HepG2 (cell line): ENCODE measurements around the gene EVA1A. TPM values are rescaled to one million over a fixed set of nuclear protein-coding genes. Genes with fewer than 3 reads are reported as not detected.

ENCODE experiments used
- CCAR2 ChIP-seq: fragments of 200-400 bp; formaldehyde crosslinking; optimal IDR thresholded peaks from 2 replicates; pipeline ENCODE3; 2018; ENCODE audit warnings: low read depth, mild to moderate bottlenecking, low read length, moderate library complexity
- GPN1 ChIP-seq: sonication (generic); formaldehyde crosslinking; IDR thresholded peaks from 2 replicates; pipeline ENCODE4 v1.5.1; 2020; ENCODE audit warnings: missing genetic modification reagents, borderline replicate concordance
- KDM2A ChIP-seq: sonication (generic); formaldehyde crosslinking; IDR thresholded peaks from 2 replicates; pipeline ENCODE4 v1.4.0; 2020; ENCODE audit warnings: low read depth, missing genetic modification reagents, borderline replicate concordance
- MTA3 ChIP-seq: sonication (generic); formaldehyde crosslinking; IDR thresholded peaks from 2 replicates; pipeline ENCODE4 v1.4.0; 2020; ENCODE audit warnings: missing genetic modification reagents
- MTERF4 ChIP-seq: sonication (generic); formaldehyde crosslinking; IDR thresholded peaks from 2 replicates; pipeline ENCODE4 v1.8.0; 2023; ENCODE audit warnings: mild to moderate bottlenecking, missing genetic modification reagents
- NR1H2 ChIP-seq: sonication (generic); formaldehyde crosslinking; IDR thresholded peaks from 2 replicates; pipeline ENCODE4 v1.8.1; 2022; ENCODE audit warnings: low read depth, missing genetic modification reagents, borderline replicate concordance
- PAXIP1 ChIP-seq: sonication (generic); formaldehyde crosslinking; conservative IDR thresholded peaks from 2 replicates; pipeline ENCODE4 v1.4.0; 2020; ENCODE audit warnings: mild to moderate bottlenecking, missing genetic modification reagents, moderate library complexity
- POGZ ChIP-seq: sonication (generic); formaldehyde crosslinking; IDR thresholded peaks from 2 replicates; pipeline ENCODE4 v1.4.0; 2020; ENCODE audit warnings: mild to moderate bottlenecking, missing genetic modification reagents
- RFXANK ChIP-seq: IDR thresholded peaks from 2 replicates; pipeline ENCODE4 v1.6.1; 2016
- TBL1XR1 ChIP-seq: fragments of 150-350 bp; IDR thresholded peaks from 2 replicates; pipeline ENCODE4 v1.6.1; 2014; ENCODE audit warnings: borderline replicate concordance, low read length; ENCODE audit not compliant: partially characterized antibody
- TFAP4 ChIP-seq: sonication (generic); IDR thresholded peaks from 2 replicates; pipeline ENCODE4 v1.6.1; 2016; ENCODE audit warnings: low read depth, borderline replicate concordance
- THYN1 ChIP-seq: sonication (generic); formaldehyde crosslinking; IDR thresholded peaks from 2 replicates; pipeline ENCODE4 v1.8.1; 2023; ENCODE audit warnings: low read depth, mild to moderate bottlenecking, moderate library complexity, missing genetic modification reagents, borderline replicate concordance
- ZBTB1 ChIP-seq: sonication (generic); formaldehyde crosslinking; IDR thresholded peaks from 2 replicates; pipeline ENCODE4 v1.4.0; 2020; ENCODE audit warnings: missing genetic modification reagents, borderline replicate concordance
- ZNF12 ChIP-seq: sonication (generic); formaldehyde crosslinking; IDR thresholded peaks from 2 replicates; pipeline ENCODE4 v1.5.0; 2020; ENCODE audit warnings: missing genetic modification reagents
- ZNF605 ChIP-seq: sonication (generic); formaldehyde crosslinking; IDR thresholded peaks from 2 replicates; pipeline ENCODE4 v1.8.0; 2022; ENCODE audit warnings: mild to moderate bottlenecking, missing genetic modification reagents
- ZNF7 ChIP-seq: IDR thresholded peaks from 2 replicates; pipeline ENCODE4 v1.6.1; 2016; ENCODE audit warnings: missing biosample characterization, missing genetic modification reagents
- ZNF740 ChIP-seq: sonication (generic); formaldehyde crosslinking; IDR thresholded peaks from 2 replicates; pipeline ENCODE4 v1.4.0; 2020; ENCODE audit warnings: missing genetic modification reagents
- ZNF761 ChIP-seq: sonication (generic); formaldehyde crosslinking; conservative IDR thresholded peaks from 2 replicates; pipeline ENCODE4 v1.4.0; 2020; ENCODE audit warnings: mild to moderate bottlenecking, missing genetic modification reagents
- ZNF781 ChIP-seq: sonication (generic); formaldehyde crosslinking; IDR thresholded peaks from 2 replicates; pipeline ENCODE4 v1.5.1; 2020; ENCODE audit warnings: borderline replicate concordance, mild to moderate bottlenecking, missing genetic modification reagents; ENCODE audit errors: not compliant biosample characterization
- ZNF839 ChIP-seq: sonication (generic); formaldehyde crosslinking; IDR thresholded peaks from 2 replicates; pipeline ENCODE4 v1.4.0; 2020; ENCODE audit warnings: missing genetic modification reagents, mild to moderate bottlenecking, borderline replicate concordance
- ZNF841 ChIP-seq: sonication (generic); formaldehyde crosslinking; IDR thresholded peaks from 2 replicates; pipeline ENCODE4 v1.8.1; 2023; ENCODE audit warnings: missing genetic modification reagents, borderline replicate concordance
- ZSCAN9 ChIP-seq: IDR thresholded peaks from 2 replicates; pipeline ENCODE4 v1.6.1; 2016; ENCODE audit warnings: borderline replicate concordance
- polyA plus RNA-seq, 8 experiments: library from polyadenylated mRNA; depleted of rRNA in 3 of 8; stranded (reverse) in 7 of 8; unstranded in 1 of 8; fragments of >200 nt; fragmentation: Illumina TruSeq in 4 of 8; extraction: Trizol in 4 of 8; gene quantifications; 2 replicates each; pipeline versions ENCODE4 v1.2.1 to v1.2.3, GENCODE V29; 2011 to 2016; ENCODE audit warnings: low read depth in 4 of 8, missing spikeins in 1 of 8, mixed read lengths in 1 of 8; ENCODE audit not compliant: insufficient read depth in 1 of 8
- total RNA-seq, 5 experiments: library from RNA; depleted of rRNA; stranded (reverse); fragments of >200 nt; fragmentation: Illumina TruSeq; extraction: Trizol; gene quantifications; 2 replicates each; pipeline ENCODE4 v1.2.3, GENCODE V29; 2016; ENCODE audit warnings: low read depth in 1 of 5

EVA1A gene
- total and polyA plus RNA-seq, 2 of the 13 experiments (the other 11 are each of a cell fraction or from before 2014, with no cell fraction given), result 57.5 to 57.8 TPM

- TF ChIP-seq ZNF761 (CRISPR knock-in tag) (peak; percentile 94), THYN1 (0 out of 2 replicates have a peak, but pooled peaks have one; percentile 15), MTA3 (CRISPR knock-in tag) (no peak), RFXANK (no peak), ZNF740 (CRISPR knock-in tag) (no peak; the same call in 1 of the 2 replicates), NR1H2 (CRISPR knock-in tag) (no peak), ZNF839 (CRISPR knock-in tag) (no peak; the same call in 1 of the 2 replicates), MTERF4 (CRISPR knock-in tag) (peak; percentile 86), ZNF605 (peak; percentile 50; the same call in 1 of the 2 replicates), CCAR2 (no peak), ZNF841 (no peak), PAXIP1 (CRISPR knock-in tag) (peak; percentile 98), GPN1 (no peak), ZNF781 (CRISPR knock-in tag) (no peak), TFAP4 (peak; percentile 76; the same call in 1 of the 2 replicates), ZSCAN9 (CRISPR knock-in tag) (peak; percentile 68; the same call in 1 of the 2 replicates), TBL1XR1 (peak; percentile 1), ZBTB1 (no peak), ZNF7 (CRISPR knock-in tag) (no peak), ZNF12 (CRISPR knock-in tag) (peak; percentile 56; the same call in 1 of the 2 replicates), POGZ (CRISPR knock-in tag) (peak; percentile 95), KDM2A (CRISPR knock-in tag) (no peak)
These were observed 38.0 kb downstream of the EVA1A start (continued) for GRCh38 chr2:75522543-75523312.
